Type B pancreatic cell (in vitro differentiated cells): ENCODE measurements around the gene ANGEL1. TPM values are rescaled to one million over a fixed set of nuclear protein-coding genes. Genes with fewer than 3 reads are reported as not detected.

ENCODE experiments used
- total RNA-seq: library from RNA; stranded (reverse); gene quantifications from 2 replicates; pipeline ENCODE4 v1.2.1, GENCODE V29; 2021; ENCODE audit warnings: low replicate concordance

ANGEL1 gene
- total RNA-seq, 1 donor from 2014 or later = 28.4 TPM

Other genes with a start within 250 kb of the ANGEL1 start
- 4.3 and 28.8 TPM in 2 replicates for gene VASH1, start 51.4 kb downstream of the ANGEL1 start, total RNA-seq
- not detected in 2 replicates for gene LRRC74A, start 13.5 kb upstream of the ANGEL1 start, total RNA-seq
- gene IRF2BPL, start 215.8 kb upstream of the ANGEL1 start, total RNA-seq = 59.7 and 116 TPM in 2 replicates